Vagina (tissue), 2 donors: ENCODE measurements around the gene PODXL.

Source experiments
- CTCF ChIP-seq, 3 experiments: fragments of 450-650 bp in 2 of 3; fragments of 200-600 bp in 1 of 3; sonication (generic) in 1 of 3; IDR thresholded peaks; one replicate each; pipeline ENCODE4 v1.5.1; 2017 to 2019; ENCODE audit warnings: antibody characterized with exemption in 3 of 3, mild to moderate bottlenecking in 2 of 3, moderate library complexity in 2 of 3
- POLR2A ChIP-seq, 2 donors: fragments of 450-650 bp; IDR thresholded peaks; one replicate each; pipeline ENCODE4 v1.6.1; 2017; ENCODE audit warnings: antibody characterized with exemption in 2 of 2, mild to moderate bottlenecking in 2 of 2, moderate library complexity in 2 of 2
- POLR2AphosphoS5 ChIP-seq, 2 donors: sonication (generic); formaldehyde crosslinking; IDR thresholded peaks; one replicate each; pipeline ENCODE4 v1.9.0; 2017; ENCODE audit warnings: antibody characterized with exemption in 2 of 2, mild to moderate bottlenecking in 2 of 2, low read depth in 1 of 2; ENCODE audit not compliant: insufficient read depth in 1 of 2

GRCh38 chr7:131511774-131512535 is 44.5 kb downstream of the PODXL start:
- TF ChIP-seq CTCF (IDR thresholded peaks at IDR 0.05) (no peak), POLR2A (IDR thresholded peaks at IDR 0.05) (no peak), POLR2AphosphoS5 (IDR thresholded peaks at IDR 0.05; ENCODE audit: insufficient read depth in 1 of 2, low read depth in 1 of 2) (no peak)
